CD4-positive, alpha-beta T cell treated with Interleukin-6 for 4 hours (primary cell): ENCODE results near the gene PRKCB.
"Not testable (repeated sequence)": the region's sequence is repeated elsewhere in the genome, so short reads cannot be mapped to it uniquely, and the experiment has no call there.

Experiments used
- DNase-seq: peaks from one replicate; pipeline ENCODE4 v3.0.0-alpha.2; 2020; ENCODE audit warnings: mixed read lengths

The PRKCB gene

DNA sequence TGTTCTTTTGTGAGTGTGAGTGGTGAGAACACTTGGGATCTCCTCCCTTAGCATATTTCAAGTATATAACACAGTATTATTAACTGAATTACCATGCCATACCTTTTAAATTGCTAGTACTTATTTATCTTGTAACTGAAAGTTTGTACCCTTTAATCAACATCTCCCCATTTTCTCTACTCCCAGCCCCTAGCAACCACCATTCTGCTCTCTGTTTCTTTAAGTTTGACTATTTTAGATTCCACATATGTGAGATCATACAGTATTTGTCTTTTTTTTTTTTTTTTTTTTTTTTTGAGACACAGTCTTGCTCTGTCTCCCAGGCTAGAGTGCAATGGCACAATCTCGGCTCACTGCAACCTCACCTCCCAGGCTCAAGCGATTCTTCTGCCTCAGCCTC lies 302.8 kb downstream of the PRKCB start:
- DNase-seq, result no peak

DNA sequence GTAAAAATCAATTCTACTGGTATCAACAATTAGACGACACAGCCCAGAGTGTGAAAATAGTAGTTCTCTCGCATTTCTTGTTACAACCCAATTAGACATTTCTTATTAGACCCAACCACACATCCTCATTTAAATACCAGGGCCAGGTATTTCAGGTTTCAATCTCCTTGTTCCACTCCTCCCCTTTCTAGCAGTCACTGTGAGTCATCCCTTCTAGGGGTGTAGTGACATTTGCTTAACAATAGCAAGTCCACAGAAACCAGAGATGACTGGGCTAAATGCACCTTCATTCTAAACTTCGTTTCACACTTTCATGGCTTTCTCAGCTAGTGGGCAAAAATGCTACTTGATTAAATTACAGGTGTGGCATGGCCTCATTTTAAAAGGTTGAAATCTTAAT lies 303.5 kb downstream of the PRKCB start:
- no peak for DNase-seq

DNA sequence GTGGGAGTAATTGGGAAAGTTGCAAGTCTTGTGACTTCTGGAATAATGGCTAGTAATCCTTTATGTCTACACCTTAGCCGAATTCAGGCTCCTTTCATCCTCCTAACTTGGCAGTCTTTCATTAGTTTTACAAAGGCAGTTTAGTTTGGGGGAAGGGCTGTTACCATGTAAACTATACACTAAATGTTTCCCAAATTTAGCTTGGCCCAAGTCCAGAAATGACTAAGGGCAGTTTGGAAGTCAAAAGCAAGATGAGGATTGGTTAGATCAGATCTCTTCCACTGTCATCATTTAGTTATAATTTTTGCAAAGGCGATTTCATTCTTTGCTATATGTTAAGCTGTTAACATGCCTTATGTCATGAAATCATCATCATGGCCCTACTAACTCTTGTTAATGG lies 304.9 kb downstream of the PRKCB start:
- no peak for DNase-seq

DNA sequence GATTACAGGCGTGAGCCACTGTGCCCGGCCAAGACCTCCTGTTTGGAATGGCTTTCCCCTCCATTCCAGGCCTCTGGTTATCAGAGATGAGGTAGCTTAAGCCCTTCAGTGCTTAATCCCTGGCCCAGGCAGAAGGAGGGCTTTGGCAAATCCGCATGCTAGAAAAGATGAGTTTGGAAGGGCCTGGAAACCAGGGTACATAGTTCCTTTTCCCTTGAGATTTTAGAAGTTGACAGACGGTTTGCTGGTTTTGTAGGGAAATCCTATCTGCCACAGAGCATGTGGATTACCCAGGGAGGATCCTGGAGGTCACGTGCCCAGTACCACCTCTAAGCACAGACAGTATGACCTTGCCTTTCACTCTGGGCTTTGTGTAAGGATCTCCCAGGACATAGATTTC lies 305.7 kb downstream of the PRKCB start:
- DNase-seq, result no peak

DNA sequence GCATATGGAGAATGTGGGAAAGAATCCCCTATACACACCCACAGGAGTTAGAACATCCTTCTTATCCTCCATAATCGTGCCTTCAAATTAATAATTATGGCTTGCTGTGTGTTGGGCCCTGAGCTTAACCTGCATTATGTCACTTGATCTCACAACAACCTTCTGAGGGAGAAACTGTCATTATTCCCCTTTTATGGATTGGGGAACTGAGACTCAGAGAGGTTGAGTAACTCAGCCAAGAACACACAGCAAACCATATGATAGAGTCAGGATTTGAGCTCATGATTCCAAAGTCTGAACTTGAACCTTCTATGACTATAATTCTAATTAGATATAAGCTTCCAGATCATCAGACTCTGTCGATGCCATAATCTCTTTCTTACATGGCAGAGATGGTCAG lies 306.1 kb downstream of the PRKCB start:
- DNase-seq, result no peak

DNA sequence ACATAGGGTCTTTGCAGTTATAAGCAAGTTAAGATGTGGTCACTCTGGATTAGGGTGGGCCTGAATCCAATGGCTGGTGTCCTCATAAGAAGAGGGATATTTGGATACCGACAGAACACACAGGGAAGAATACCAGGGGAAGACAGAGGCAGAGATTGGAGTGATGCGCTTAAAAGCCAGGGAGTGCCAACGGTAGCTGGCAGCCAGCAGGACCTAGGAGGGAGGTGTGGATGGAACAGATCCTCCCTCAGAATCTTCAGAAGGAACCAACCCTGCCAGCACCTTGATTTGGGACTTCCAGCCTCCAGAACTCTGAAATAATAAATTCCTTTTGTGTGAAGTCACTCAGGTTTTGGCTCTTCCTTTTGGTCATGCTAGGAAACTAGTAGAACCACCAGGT lies 310.1 kb downstream of the PRKCB start:
- DNase-seq, result no peak

DNA sequence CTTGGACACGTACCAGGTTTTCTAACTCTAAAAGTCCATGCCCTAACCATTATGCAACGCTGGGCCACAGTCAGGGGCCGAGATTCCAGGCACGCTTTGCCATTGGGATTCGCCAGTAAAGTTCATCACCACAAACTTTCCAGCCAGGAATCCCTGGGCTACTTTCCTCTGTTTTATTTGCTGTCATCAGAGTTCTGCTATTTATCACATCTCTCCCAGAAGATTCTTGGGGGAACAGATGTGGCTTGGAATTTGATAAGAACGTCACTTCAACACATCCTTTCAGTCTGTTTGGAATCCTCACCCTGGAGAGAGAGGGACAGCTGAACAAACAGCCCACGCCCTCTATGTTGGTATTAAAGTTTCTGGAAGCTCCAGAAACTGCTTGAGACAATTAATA lies 310.7 kb downstream of the PRKCB start:
- no peak for DNase-seq

DNA sequence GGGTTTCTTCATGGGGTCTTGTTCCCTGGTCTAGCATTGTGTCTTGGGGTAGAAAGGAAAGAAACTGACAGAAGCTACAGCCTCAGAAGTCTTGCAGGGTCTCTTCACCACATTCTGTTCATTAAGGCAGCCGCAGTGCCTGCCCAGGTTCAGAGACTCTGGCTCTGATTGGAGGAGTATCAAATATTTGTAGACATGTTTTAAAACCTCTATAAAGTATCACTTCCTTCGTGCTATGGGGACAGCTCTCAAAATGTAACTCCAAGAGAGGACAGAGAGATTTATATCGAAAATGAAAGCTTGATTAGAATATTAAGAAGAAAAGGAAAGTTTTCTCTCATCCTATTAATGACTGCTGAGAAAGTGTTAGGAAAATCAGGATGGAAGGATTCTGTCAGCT lies 313.3 kb downstream of the PRKCB start:
- no peak for DNase-seq

DNA sequence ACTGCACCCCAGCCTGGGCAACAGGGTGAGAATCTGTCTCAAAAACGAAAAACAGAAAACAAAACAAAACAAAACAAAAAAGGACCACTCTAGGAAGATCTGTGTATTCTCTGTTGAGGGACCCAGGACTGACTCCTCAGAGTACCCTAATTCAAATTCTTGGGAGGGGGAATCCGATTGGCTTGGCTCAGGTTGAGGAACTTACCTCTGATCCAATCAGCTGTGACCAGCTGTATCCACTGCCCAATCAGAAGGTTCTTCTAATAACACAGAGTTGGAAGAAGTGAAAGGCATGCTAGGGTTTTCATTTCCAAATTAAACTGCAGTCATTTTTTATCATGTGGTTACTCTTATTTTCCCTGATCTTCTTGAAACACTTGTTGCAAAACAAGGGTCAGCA lies 314.5 kb downstream of the PRKCB start:
- DNase-seq, result no peak

DNA sequence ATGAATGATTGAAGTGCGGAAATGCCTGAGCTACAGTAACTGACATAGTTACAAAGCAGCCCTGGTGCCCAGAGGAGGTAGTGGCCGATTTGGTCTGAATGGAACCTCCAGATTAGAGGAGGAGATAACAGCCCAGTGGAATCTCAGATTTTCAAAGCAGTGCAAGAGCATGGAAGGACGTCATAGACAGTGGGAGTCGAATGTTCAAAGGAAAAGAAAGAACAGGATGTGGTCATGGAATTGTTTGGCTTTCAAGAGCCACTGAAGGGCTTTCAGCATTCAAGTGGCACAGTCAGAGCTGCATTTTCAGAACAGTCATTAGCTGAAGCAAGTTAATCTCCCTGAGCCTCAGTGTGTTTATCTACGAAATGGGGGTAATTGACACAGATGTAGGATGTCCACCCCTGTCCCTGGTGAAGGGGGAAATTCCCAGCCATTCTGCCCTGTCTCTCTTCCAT lies 315.7 kb downstream of the PRKCB start:
- DNase-seq, result peak; percentile 5

DNA sequence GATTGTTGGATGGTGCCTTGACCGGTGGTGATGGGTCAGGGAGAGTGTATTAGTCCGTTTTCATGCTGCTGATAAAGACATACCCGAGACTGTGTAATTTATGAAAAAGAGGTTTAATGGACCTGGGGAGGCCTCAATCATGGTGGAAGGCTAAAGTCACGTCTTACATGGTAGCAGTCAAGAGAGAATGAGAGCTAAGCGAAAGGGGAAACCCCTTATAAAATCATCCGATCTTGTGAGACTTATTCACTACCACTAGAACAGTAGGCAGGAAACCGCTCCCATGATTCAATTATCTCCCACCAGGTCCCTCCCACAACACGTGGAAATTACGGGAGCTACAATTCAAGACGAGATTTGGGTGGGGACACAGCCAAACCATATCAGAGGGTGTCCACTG lies 316.3 kb downstream of the PRKCB start:
- DNase-seq, result not testable (repeated sequence)

DNA sequence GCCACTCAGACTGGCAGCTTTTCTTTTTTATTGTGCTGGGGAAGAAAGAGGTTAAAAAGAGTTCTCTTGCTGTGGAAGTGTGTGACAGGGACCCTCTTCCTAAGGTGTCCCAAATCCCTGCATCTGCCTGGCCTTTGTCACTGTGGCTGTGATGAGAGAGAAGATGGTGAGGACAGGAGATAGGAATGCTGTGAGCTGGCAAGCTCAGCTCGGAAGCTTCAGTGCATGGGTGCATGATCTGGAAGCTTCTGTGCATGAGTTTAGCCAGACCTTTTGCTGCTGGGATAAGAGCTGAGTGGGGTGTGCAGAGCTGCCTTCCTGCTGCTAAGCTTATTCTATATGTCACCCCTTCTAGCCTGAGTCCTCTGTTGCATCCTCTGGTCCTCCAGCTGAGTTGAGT lies 317.0 kb downstream of the PRKCB start:
- DNase-seq, result no peak

DNA sequence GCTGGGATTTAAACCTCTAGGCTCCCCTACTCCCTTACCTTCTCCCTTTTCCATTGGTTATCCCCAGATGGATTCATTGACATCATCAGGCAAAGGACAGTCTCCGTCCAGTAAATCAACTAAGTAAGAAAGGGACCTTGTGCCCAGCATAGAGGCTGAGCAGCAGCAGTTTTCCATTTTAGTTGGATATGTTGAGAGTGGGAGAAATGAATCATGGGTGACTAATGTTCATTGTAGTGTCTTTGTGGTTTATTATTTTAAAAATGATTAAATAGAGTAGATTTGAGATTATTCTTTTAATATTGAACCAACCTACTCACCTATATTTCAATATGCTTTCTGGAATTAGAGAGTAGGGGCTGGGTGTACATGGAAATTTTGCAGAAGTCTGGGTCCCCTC lies 321.0 kb downstream of the PRKCB start:
- DNase-seq, result no peak

DNA sequence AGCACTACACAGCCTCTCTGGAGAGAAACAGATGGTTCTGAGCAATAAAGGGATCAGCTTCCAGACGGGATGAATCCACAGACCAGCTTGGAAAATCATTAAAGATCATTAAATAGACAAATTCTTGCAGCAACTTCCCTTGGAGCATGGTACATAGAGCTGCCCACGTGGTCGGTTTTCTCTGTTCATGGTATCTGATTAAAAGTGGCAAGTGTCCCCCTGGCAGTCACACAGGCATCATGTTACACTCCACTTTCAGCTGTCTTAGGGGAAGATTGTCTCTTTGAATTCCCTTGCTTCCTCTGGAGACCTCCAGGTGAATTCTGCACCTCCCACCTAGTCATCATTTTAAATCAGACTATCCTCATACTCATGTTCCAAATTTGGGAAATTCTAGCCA lies 328.2 kb downstream of the PRKCB start:
- DNase-seq, result no peak

DNA sequence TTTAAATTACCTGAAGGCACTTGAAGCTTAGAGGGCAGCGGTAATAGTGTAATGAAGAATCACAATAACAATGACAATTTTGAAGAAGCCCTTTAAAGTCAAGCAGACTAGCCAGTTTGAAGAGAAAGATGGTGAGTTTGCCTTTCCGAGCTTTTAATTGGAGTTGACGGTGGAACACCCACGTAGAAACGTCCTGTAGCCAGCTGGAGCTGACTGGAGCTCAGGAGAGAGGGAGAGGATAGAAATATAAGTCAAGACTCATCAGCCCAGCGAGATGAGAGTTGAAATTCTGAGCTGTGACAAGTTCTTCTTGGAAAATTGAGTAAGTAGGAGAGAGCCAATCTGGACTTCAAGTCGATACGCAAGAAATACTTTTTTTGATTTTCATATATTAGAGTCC lies 328.6 kb downstream of the PRKCB start:
- DNase-seq, result no peak

DNA sequence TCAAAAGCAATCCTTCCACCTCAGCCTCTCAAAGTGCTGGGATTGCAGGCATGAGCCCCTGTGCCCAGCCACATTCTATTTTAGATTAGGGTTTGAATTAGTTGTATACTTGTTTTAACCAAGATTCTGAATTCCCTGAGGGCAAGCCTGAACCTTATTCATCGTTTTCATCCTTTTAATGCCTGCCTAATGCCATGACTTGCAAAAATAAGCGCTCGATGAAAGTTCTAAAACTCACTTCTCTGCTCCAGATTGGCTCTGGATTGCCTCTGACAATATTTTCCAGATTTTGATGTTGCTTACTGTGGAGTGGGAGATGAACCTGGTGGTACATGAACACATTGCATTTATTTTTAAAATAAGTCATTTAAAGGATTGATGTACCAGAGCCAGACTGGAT lies 329.5 kb downstream of the PRKCB start:
- no peak for DNase-seq

DNA sequence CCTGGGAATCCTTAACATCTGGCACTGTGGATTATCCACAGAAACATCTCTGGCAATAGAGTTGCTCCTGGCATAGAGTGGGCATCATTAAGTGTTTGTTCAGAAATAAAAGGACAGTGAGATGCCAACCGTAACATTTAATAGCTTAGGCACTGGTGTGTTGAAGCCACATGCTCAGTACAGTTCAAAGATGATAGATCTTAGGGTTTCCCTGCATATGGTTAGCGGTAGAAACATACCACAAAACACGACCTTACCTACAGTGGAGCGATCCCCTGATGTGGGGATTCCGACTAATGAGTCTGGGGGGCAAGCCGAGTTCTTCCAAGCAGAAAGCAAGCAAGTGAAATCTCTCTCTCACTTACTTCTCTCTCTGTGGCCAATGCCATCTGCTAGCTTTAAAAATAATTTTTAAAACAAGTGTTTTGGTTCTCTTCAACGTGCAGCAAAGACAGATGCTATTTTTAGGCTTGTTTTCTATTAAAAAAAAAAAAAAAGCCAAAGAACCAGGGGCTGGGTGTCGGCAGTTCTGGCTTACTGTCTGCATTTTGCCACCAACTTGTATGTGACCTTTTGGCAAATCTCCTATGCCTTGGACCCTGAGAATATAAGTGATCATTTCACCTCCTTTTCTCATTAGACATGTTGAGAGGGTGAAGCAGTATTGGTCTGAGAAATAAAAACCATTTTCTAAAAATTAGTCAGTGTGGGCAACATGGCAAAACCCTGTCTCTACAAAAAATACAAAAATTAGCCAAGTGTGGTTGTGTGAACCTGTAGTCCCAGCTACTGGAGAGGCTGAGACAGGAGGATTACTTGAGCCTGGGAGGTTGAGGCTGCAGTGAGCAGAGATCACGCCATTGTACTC lies 331.1 kb downstream of the PRKCB start:
- no peak for DNase-seq

DNA sequence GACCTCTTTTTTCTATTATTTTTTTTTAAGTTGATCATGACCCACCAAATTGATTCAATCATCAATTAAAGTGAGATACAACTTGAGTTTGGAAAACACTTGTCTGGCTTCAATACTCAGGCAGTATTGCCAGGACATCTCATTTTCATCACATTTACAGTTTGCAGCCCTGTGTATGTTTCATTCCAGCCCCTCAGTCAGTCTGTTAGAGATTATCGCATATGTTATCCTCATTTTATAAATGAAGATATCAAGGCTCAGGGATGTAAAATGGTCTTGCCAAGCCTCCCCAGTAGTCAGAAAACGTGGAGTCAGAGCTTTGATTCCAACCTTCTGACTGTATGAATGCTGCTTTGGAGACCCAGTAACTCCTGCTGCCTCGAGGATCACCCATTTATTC lies 333.1 kb downstream of the PRKCB start:
- no peak for DNase-seq

DNA sequence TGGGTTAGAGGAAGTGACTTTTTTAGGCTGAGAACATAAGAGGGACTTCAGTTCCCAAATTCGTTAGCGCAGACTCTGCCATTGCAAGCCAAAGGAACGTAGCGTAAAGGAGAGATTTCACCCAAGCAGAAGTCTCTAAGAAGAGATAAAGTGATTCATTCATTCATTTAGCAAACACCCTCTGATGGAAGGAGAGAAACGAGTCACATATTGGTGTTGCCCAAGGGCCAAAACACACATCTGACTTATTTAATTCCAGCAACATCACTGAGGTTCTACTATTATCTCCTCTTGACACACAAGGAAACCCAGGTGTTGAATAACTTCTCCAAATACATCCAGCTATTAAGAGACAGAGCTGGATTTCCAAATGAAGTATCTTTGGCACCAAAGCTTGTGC lies 334.6 kb downstream of the PRKCB start:
- no peak for DNase-seq

DNA sequence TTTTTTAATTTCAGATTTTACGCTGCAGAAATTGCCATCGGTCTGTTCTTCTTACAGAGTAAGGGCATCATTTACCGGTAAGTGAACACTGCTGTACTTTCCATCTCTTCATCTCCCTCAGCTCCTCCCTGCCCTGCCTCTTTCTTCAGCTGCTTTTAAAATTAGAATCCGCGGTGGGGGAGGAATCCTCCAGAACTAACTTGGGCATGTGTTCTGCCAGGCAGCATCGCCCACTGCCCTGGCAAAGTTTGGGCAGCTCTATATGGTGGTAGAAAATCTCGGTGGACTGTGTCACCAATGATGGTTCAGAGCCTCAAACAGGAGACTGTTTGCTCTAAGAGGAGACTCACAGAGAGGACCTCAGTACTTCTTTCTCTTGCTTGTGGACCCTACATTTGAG lies 338.7 kb downstream of the PRKCB start:
- no peak for DNase-seq

DNA sequence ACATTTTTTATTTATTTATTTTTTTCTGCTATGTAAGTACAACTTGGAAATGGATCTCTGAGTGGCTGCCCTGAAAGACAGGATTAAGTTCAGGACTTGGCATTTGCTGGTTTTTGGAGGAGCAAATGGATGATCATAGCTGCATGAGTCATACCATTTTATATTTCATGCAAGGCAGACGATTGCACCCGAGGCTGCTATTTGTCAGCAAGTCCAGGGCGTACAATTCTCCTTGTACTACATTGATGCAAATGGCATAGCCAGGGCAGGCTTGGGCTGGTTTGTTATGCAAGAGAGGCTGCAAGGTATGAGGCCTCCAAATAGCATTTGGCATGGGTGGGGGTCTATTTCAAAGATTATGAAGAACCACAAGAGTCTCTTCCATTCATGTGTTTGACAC lies 339.2 kb downstream of the PRKCB start:
- DNase-seq, result no peak

DNA sequence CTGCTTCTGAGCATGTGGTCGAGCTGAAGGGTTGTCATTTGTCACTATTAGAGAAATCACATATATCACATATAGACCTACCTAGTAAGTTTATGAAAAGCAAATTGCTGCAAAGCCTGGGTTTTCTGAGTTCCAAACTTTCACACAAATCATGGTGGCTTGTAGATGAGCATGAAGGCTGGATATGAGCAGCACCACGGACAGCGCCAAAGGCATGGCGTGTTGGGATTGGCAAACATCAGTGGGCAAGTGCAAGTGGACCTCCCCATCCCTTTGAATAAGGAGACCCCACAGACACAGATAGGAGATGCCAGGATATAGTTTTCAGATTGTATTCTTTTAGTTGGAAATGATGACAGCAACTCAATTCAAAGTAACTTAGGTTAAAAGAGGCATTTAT lies 342.7 kb downstream of the PRKCB start:
- no peak for DNase-seq

DNA sequence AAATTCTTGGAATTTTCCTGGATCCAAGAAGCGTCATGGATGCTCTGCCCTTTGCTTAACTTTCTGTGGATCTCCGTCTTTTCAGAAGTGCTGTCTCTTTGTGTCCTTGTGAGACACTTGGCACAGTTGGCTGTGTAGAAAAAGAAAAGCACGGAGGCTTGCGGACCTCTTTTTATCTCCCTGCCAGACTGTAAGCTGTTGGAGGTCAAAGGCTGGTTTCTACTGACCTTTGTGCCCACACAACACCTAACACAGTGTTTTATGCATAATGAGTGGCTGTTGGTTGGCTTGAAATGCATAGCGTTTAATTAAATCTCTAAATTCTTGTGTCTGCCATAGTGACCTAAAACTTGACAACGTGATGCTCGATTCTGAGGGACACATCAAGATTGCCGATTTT lies 344.7 kb downstream of the PRKCB start:
- no peak for DNase-seq

DNA sequence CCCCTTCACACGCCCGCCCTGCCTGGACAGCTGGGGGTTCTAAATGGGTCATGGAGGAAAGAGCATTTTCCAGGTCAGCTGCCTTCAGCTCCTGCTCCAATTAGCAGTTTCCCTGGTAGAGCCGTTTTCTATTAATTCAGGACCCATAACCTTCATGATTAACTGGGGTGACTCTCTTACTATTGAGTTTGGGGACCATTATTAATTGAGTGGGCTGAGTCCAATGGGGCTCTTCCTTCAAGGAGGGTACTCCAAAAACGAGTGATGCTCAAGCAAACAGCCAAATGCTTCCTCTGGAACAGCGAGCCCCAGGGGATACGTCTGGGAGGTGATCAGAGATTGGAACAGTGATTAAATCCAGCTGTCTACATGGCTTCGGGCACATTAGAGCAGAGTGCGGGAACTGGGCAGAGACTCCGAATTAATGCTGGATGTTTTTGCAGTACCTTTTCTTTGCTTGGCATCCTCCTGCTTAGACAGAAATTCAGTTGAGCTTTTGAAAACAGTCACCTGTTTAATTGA lies 352.3 kb downstream of the PRKCB start:
- no peak for DNase-seq

DNA sequence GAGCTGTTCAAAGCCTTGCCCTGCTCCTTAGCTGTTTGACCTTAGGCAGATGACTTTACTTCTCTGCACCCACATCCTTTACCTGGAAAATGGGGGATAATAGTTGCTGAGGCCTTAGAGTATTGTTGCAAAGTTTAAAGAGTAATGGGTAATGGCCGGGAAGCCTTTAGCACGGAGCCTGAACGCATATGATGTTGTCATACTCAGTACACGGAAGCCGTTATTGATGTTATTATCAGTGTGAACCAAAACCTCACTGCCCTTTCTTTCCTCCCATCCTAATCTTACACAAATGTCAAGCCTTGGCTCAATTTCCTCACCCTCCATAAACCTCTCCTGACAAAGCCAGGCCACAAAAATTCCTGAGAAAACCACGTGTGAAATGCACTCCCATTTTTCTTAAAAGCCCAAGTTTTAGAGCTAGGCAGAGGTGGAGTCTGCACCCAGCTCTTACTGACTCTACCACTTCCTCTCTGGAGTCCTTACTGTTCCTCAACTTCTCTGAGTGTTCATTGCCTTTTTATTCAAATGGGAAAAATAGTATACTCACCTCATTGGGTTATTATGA lies 353.1 kb downstream of the PRKCB start:
- no peak for DNase-seq
